NB4 (cell line): Measurements from ENCODE around the gene FJX1.
A peak's percentile ranks its signal among the peaks of the same experiment; 100 is the strongest.

Experiments used
- DNase-seq: peaks from one replicate; pipeline ENCODE4 v3.0.0; 2010; ENCODE audit warnings: low read depth
- H3K4me3 ChIP-seq: one replicate; pipeline ENCODE4 v1.5.1; 2011; ENCODE audit warnings: mild to moderate bottlenecking, low read depth, low read length, moderate library complexity
- CTCF ChIP-seq: IDR thresholded peaks from one replicate; pipeline ENCODE4 v1.5.1; 2012; ENCODE audit warnings: low read depth, low read length
- MYC ChIP-seq: IDR thresholded peaks from 2 replicates; pipeline ENCODE4 v1.6.1; 2011; ENCODE audit warnings: low read depth, low read length
- POLR2A ChIP-seq: IDR thresholded peaks from 2 replicates; pipeline ENCODE4 v1.6.1; 2011; ENCODE audit warnings: mild to moderate bottlenecking; ENCODE audit not compliant: insufficient read length; ENCODE audit errors: extremely low read depth
- TF ChIP-seq, protein P1 (sequence below): IDR thresholded peaks from 2 replicates; pipeline ENCODE4 v1.6.1; 2011; ENCODE audit warnings: low read depth, low read length

The FJX1 gene, protein sequence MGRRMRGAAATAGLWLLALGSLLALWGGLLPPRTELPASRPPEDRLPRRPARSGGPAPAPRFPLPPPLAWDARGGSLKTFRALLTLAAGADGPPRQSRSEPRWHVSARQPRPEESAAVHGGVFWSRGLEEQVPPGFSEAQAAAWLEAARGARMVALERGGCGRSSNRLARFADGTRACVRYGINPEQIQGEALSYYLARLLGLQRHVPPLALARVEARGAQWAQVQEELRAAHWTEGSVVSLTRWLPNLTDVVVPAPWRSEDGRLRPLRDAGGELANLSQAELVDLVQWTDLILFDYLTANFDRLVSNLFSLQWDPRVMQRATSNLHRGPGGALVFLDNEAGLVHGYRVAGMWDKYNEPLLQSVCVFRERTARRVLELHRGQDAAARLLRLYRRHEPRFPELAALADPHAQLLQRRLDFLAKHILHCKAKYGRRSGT

GRCh38 chr11:35617687-35618496 is at the start of gene FJX1:
TSS of gene FJX1 (plus strand) at chr11:35618460. CDS start at chr11:35618637, 177 bp downstream.
- peak; percentile 20 for DNase-seq
- H3K4me3 ChIP-seq: no peak within 1 kb of the TSS
- no peak for TF ChIP-seq MYC
- TF ChIP-seq, protein P1, sequence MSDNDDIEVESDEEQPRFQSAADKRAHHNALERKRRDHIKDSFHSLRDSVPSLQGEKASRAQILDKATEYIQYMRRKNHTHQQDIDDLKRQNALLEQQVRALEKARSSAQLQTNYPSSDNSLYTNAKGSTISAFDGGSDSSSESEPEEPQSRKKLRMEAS: no peak
- no peak for TF ChIP-seq POLR2A
- no peak for TF ChIP-seq CTCF

DNA sequence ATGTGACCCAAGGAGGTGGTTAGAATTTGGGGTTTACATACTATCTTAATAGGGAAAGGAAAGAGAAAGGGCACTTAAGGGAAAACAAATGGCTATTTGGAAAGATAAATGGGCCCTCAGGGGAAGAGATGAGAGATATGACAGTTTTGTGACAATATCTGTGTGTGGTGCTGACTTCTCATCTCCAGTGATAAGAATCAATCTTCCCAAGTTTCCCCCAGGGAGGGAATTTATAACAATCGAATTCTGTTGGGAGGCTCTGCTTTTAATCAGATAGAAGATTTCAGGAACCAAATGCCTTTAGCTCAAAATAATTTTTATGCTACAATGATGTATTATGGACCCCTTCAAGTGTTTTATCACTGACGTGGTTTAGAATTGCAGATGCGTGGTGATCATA is 46.6 kb upstream of the FJX1 start:
- TF ChIP-seq CTCF (no peak), POLR2A (no peak), MYC (no peak)
- TF ChIP-seq, protein P1: no peak
- H3K4me3 ChIP-seq: no peak overlapping the region
- no peak for DNase-seq

DNA sequence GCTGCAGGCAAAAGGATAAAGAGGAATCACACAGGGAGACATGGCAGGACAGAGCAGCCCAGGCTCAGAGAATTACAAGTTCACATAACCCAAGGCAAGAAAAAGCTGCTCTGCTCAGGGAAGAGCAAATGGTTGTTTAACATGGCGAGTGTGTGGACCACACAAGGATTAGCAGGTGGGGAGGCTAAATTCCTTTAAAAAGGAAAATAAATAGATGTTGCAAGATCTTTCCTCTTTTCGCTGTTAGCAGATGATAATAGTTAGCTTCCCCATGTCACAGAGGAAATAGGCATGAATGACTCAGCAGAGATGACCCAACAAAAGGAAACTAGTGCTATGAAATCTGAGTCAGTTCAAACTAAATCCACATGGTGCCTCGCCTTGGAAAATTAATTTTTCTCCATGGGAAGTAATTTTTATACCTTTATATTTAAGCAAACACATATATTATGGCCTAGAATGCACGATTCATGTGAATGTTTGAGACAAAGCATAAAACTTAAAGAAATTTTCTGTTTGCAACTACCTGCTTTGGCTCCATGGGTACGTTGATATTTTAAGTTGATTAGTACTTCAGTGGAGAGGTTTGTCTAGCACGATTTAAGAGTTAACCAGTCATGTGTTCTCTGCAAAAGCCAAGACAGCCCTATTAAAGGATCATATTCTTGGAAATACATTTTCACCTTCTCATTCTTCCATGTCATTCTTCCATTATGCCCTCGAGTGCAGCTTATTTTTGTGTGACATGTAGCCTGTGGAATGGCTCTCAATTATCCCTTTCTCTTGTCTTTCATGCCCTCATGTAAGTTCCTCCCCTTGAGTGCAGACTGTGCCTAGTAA is 38.5 kb upstream of the FJX1 start:
- DNase-seq: peak; percentile 58
- H3K4me3 ChIP-seq: no peak overlapping the region
- TF ChIP-seq, protein P1: no peak
- TF ChIP-seq MYC: no peak
- TF ChIP-seq POLR2A: no peak
- TF ChIP-seq CTCF: no peak

- no peak for DNase-seq
- TF ChIP-seq POLR2A (no peak), MYC (no peak), CTCF (no peak)
- TF ChIP-seq, protein P1: no peak
- no peak overlapping the region for H3K4me3 ChIP-seq
Observed at GRCh38 chr11:35580397-35580781, 37.9 kb upstream of the FJX1 start.

DNA sequence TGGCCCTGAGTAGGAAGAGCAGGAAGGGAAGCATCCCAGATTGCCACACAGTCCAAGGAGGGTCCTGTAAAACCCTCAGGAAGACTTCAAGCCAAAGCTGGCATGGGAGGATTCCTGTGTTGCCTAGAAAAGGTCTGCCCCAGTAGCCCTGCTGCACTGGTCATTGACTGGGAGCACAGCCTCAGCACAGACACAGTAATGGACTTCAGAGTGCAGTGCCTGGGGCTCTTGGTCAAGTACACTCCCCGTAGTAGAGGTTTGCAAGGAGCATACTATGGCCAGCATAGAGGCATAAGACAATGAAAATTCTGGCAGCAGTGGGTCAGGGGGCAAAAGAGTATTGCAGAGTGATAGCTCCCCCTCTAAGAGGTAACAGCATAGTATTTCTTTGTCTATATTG is 36.2 kb upstream of the FJX1 start:
- TF ChIP-seq, protein P1: no peak
- TF ChIP-seq POLR2A (no peak), CTCF (no peak), MYC (no peak)
- DNase-seq: no peak
- H3K4me3 ChIP-seq: no peak overlapping the region
